Inflammatory macrophage treated with lipopolysaccharide for 4 hours (primary cell): ENCODE results near the gene DOP1B.

Experiments used
- DNase-seq: peaks from one replicate; pipeline ENCODE4 v3.0.0-alpha.2; 2020

Gene DOP1B

DNA sequence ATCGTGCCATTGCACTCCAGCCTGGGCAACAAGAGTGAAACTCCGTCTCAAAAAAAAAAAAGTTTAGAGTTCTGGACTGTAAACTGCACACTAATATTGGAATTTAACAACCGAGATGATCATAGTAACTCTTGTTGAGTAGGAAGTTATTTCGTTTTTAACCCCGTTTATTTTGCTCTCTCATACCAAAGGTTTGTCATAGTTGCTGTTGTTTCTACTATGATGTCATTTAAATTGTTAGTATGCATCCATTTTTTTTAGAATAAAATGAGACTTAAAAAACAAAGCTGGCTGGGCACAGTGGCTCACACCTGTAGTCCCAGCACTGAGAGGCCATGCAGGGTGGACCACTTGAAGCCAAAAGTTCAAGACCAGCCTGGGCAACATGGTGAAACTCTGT lies 49.3 kb downstream of the DOP1B start:
- DNase-seq, result no peak
